HG02885 (cell line): ENCODE results near the gene CIRBP.
A peak's percentile ranks its signal among the peaks of the same experiment; 100 is the strongest.

Experiments
- ATAC-seq: cut with Tn5 transposase; IDR thresholded peaks from one replicate; pipeline ENCODE4 v1.9.1; 2021; ENCODE audit warnings: mild to moderate bottlenecking; ENCODE audit not compliant: unreplicated experiment, poor library complexity

The CIRBP gene

DNA sequence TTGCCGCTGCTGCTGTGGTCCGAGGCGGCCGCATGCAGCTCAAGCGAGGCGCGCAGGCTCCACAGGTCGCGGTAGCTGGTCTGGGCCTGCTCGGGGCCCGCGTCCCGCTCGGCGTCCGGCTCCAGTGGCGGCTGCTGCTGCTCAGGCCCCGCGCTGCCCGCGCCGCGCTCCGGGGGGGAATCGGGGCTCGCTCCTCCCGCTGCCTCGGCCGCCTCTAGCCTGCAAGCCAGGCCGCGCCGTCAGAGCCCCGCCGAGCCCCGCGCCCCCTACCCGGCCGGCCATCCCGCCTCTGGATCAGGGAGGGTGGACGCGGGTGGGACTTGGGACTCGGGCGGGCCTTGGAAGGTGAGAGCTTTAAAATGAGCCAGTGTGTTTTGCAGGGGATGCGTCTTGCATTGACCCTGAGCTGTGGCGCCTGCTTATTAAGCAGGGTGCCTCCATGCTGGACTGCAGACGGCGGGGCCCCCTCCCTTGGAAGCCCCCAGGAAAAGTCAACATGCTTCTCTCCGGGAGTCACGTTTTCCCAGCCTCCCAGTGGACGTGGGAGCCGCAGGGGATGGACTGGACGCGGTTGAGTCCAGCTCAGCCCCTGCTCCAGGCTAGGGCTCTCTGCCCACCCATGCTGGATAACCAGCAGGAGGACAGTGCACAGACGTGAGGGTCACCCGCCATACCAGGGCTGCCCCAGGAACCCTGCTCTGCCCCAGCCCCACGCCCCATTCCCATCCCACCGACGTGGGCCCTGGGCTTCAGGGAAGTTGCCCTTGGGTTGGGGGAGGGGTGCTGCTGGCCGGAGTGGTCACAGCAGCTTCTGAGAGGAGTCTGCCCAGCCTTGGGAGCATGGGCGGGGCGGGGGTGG is 39.0 kb upstream of the CIRBP start:
- ATAC-seq: no peak

DNA sequence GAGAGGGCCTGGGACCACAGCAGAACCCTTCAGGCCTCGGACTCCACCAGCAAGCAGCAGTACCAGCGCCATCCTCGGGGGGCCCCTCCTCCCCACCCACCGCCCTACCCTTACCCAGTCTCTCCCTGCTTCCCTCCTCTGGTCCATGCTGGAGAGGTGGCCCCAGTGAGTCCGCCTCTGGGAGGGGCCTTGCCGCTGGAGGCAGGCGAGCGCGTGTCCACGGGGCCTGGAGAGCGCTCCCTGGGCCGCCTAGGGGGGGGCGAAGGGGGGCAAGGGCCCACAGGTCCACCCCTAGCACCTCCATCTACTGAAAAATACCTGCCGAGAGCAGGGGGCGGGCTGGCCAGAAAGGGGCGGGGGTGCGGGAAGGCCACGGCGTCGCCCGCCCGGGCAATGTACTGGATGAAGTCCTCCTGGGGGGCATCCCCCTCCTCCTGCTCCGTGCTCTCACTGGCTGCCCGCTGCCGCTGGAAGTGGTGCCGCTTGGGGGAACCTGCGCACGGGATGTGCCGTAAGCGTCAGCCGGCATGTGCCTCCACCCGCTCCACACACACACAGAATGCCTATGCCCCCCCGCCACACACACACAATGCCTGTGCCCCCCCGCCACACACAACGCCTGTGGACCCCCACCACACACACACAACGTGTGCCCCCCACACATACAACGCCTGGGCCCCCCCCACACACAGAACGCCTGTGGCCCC is 38.2 kb upstream of the CIRBP start:
- ATAC-seq: no peak

DNA sequence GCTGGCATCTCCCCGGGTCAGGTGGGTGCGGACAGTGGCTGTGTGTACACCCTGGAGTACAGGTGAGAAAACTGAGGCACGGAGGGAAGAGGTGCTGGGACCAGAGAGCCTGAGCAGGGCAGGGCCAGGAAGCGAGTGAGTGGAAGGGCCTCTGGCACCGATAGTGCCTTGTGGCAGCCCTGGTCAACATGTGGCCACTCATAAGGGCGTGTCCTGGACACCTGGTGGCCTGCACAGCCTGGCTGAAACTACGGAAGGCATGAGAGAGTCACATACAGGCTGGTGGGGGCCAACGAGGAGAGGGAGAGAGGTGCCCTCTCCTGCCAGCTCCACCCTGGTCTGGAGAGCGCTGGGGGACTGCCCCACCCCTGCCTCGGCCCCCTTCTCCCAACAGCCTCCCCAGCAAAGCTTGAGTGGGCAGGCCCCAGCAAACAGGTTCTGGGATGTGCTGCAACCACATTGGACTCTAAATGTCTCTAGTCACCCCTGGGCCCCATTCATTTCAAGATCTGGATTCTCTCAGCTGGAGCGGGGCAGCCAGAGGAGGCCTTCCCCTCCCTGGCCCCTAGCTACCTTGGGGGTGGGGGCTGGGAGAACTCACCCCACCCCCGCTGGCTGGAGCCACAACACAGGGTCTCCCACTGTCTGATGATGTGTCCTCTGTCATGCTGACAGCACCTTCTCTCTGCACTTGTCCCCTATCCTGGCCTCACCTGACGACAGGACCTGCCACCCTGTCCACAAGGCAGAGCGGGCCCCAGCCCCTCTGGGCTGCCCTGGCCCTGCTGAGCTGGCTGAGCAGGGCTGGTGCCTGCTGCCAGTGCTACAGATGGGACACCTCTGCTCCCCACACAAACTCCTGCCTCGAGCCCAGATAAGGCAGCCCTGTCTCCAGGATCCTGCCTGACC is 37.1 kb upstream of the CIRBP start:
- ATAC-seq: no peak

DNA sequence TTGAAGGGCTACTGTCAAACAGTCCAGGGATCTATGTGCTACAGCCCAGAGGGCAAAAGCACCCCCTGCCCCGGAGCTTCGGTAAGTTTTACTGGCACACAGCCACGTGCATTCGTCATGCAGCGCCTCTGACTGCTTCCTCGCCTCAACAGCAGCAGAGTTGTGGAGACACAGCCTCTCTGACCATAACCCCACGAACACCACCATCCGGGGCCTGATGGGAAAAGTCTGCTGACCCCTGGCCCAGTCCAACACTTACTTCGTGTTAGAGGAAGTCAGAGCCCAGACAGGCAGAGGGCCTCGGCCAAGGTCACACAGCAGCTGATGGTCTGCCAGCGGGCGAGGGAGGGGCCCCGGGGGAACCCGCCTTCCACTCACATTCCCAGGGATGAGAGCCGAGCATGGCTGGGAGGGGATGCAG is 36.5 kb upstream of the CIRBP start:
- ATAC-seq: no peak

DNA sequence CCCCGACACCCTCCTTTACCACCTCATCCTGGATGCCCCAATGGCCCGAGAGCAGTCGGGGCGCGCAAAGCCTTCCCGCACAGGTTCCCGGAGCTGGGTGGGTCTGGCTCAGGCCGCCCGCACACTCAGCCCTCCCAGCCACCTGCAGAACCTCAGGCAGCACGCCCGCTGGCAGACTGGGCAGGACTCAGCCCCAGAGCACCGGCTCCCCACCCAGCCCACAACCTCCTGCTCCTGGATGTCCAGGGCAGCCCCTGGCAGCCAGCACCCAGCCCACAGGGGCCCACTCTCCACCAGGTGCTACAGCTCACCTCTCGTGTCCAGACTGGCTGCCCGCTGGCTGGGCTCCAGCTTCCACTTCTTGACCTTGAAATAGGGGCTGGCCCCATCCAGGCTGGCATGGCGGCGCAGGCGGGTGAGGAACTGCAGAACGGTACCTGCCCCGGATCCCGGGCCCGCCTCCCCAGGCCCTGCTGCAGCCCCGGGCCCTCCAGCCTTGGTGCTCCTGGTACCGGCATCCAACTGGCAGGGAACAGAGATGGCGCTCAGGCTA is 35.9 kb upstream of the CIRBP start:
- no peak for ATAC-seq

DNA sequence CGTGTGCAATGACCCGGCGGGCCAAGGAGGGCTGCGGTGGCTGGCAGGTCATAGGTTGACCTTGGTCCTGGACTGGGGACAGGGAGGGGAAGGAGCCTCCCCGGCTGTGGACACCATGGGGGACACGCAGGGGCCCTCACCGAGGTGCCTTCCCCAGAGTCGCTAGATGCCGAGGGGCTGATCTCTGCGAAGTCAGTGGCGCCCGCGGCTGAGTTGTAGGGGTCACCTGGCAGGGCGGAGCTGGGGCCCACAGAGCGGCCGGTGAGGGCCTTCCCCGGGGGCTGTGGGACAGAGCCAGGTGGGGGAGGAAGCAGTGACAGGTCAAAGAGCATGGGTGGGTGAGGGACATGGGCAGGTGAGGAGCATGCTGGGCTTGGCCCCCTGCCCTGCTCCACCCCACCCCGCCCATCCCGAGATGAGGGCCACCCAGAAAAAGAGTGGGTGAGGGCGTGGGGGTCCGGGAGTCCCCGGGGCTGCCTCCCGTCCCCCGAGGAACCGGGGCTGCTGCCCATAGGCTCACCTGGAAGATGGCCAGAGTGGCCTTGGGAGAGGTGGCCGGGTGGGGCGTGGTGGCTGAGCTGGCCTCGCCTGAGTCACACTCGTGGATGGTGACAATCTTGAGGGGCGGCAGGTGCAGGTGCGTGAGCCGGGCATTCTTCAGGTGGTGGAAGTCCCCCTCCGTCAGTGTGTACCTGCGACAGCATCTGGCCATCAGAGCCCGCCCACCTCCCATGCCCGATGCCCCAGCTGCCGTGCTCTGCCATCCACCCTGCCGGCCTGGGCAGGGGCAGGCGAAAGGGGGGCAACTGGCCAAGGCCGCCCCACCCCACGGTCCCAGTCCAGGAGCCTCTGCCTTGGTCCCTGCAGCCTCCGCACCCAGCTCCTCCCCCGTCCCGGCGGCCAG is 34.8 kb upstream of the CIRBP start:
- no peak for ATAC-seq

DNA sequence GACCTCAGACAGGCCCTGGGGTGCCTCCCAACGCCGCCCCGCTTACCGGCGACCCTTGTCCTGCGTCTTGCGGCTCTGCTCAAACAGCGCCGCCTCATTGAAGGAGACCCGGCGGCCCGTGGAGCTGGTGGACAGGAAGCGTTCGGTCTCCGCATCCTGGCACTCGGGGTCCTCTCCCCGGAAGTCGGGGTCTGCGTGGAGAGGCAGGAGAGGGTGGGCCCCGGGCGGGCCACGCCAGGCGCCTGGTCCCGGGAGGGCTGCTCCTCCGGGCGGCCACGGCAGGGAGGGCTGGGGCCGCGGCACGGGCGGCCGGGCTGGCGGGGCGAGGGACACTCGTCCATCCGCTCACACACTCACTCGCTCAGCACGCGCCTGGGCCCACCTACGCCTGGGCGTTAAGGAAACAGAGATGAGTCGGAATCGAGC is 34.2 kb upstream of the CIRBP start:
- ATAC-seq: no peak

DNA sequence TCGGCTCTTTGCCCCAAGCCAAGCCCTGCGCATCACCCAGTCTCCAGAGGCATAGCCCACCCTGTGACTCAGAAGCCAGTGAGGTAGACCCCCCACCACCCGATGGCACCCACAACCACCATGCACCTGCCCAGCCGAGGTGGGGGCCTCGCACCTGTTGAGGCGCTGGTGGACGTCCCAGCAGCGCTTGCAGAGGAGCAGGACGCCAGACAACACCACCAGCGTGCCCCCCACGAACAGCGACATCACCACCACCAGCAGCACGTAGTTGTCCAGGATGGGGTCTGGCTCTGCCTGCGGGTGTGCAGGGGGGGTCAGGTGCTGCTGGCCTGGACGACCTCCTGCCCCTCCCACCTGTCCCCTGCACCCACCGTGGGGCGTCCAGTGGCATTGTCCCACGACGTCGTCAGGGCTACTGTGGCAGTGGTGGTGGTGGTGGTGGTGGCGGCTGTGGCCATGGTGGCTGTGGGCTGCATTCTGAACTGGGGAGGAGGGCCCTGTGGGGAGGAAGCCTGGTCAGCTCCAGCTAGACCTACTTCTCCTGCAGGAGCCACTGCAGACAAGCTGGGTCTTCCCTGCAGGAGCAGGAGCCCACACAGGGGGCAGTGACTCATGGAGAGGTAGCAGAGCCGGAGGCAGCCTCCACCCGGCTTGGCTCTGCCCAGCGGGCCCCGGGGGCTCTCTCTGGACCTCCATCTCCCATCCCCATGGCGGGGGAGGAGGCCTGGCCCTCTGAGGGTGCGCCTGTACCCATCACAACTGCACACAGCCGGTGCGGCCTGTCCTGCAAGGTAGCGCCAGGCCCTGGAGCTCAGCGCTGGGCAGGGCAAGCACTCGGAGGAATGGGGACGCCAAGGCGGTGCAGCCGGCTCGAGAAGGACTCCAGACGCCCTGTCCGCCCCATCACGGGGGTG is 33.2 kb upstream of the CIRBP start:
- ATAC-seq: no peak

DNA sequence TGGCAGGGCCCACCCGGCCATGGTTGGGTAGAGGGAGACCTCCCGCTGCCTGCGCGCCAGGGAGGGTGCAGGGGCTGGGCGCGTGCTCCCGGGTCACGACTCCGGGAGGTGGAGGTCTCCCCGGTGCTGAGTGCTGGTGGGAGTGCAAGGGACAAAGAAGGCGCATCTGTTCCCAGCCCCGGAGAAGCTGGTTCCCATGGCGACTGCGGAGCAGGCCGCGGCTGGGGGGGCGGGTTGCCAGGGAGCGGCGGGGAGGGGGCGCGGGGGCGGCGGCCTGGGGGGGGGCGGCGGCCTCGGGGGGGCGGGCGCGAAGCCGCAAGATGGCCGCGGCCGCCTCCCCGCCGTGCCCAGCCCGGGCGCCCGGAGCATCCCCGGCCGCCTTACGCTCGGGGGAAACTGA is 32.6 kb upstream of the CIRBP start:
- ATAC-seq: no peak

DNA sequence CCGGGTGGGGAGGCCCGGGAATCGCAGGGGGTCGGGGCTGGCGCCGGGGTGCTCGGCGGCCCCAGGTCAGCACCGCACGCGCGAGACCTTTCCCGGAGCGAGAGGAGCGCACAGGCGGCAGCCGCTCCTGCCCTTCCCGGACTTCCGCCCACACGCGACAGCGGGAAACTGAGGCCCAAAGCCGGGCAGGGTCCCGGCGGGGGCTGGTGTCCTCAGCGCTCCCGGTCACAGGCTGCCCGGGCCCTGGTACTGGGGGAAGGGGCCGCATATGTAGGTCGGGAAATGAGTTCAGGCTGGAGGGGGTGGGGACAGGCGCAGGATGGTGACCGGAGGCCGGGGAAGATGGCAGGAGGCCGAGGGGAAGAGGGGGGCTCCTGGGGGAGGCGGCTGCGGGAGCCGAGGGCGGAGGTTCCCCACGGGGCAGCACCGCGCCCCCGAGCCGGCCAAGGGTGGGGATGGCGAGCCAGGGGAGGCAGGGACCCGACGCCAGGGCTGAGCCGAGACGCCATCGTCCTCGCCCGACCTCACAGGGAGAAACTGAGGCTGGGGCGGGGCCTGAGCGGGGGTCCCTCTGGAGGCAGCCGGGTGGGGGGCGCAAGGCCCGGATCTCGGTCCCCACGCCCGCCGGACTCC is 32.0 kb upstream of the CIRBP start:
- ATAC-seq: no peak

DNA sequence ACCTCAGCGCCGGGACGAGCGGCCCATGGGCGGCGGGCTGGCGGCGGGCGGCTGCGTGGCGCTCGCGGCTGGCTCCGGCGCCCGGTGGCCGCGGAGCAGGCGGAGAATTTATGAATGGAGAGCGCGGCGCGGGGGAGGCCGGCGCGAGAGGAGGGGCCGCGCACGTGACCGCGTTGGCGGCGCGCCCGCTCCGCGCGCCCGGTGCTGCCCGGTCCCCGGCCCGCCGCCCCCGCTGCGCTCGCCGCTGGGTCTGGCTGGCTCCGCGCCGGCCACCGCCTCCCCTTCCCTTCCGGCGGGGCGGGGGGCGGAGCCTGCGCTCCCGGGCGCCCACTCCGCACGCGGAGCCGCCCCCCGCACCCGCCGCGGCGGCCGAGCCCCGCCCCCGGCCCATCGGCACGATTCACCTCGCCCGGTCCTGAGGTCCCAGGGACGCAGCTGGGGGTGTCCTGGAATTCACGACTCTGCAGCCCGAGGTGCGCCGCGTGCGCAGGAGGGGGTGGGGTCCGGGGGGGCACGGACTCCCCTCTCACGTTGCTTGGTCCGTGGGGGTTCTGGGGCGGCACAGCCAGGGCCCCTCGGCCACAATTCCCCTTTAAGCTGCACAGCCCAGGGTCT is 31.3 kb upstream of the CIRBP start, which contains the start of gene CBARP:
CBARP (minus strand) TSS at position 252 of the 615 bp plus-strand sequence. CDS start 1,905 bp downstream, outside the sequence.
- ATAC-seq: no peak

DNA sequence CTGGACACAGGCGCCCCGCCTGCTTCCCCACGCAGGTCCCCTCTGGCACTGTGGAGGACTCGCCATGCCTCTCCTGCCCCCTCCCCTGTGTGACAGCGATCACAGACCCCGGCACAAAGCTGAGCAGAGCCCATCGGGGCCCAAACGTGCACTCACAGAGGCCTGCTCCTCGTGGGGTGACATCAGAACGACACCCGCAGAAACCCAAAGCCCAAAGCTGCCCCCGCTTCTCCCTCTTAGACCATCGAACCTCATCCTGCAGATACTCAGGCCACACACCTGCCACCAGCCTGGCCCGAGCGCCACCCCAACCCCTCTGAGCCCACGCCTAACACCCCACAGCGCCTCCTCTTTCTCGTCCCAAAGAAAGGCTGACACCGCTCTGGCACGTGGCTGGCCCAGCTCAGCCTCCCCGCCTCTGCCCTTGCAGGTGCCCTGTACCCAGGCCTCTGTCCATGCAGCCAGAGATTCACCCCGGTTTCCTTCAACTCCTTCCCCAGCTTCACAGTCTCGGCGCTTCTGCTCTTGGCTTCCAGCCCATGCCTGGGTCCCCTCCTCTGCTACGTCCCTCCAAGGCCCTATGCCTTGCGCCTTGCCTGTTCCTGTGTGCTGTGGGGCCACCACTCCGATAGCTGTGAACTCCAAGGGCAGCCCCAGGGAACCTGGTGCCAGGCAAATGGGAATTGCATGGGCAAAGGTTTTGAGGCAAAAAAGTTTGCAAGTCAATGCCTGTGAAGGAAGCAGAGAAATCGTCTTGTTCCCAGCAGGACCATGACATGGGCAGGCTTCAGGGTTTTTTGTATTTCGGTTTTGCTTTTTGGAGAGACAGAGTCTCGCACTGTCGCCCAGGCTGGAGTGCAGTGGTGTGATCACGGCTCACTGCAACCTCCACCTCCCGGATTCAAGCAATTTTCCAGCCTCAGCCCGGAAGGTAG is 30.5 kb upstream of the CIRBP start:
- ATAC-seq: no peak

DNA sequence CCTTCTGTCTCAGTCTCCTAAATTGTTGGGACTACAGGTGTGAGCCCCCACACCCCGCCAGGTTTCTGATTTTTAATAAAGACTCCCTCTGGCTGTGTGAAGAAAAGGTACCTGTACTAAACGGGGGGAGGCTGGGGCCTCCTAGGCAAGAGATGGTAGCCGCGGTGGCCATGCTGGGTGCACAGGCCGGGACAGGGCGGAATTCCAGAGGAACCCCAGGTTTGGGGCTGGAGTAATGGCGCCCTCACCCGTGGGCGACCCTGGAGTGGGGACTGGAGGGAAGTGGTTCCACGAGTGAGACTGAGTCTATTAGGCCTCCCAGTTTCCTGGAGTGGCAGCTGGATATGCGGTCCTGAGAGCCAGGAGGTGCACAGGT is 29.7 kb upstream of the CIRBP start:
- ATAC-seq: no peak

DNA sequence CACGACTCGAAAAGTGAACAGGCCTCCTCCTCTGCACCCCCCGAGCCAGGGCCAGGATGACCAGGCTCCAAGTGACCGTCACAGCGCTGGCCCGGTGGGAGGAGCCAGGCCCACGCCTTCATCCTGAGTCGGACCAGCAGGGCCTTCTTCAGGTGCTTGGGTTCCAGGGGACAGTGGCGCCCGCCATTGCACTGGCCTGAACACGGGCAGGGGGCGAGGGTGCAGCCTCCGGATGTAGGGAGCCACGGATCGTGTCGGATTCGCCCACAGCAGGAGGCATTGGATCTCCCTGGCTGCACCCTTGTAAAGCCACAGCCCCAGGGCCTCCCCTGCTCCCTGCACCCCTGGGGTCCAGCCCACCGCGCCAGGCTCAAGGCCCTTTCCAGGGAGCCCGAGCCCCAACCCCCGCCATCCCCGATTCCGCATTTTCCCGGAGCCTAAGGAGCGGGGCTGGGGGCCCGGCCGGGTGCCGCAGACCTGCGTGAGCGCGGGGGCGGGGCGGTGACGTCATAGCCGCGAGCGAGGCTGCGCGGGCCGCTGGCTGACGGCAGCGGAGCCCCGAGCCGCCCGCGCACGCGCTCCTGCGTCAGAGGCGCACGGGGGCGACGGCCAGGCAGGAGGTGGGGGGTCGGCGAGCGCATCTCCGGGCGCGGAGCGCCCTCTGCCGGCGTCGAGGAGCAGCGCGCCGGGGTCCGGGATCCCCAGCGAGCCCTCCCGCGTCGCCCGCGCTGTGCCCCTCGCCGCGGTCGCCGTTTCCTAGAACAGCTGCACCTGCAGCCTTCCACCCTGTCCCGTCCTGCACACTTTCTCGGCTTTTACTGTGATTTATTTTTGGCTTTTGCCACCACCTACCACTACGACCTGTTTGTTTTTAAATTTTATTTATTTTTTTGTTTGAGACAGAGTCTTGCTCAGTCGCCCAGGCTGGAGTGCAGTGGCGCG is 29.1 kb upstream of the CIRBP start:
- ATAC-seq: peak; percentile 40

DNA sequence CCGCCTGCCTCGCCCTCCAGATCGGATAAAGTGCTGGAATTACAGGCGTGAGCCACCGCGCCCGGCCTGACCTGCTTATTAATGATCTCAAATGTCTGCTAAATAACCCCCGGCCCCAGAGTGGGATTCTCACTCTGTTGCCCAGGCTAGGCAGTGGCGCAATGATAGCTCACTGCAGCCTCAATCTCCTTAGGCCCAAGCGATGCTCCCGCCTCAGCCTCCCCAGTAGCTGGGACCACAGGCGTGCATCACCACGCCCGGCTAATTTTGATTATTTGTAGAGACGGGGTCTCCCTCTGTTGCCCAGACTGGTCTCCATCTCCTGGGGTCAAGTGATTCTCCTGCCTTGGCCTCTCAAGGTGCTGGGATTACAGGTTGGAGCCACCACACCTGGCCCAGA is 28.2 kb upstream of the CIRBP start:
- ATAC-seq: no peak
